SK-N-SH treated with all-trans-retinoic acid at 6 μM for 48 hours (cell line): ENCODE measurements around the gene PCIF1.
"Not testable (repeated sequence)": the region's sequence is repeated elsewhere in the genome, so short reads cannot be mapped to it uniquely, and the experiment has no call there.

Experiments used
- ATAC-seq: fragments of 200-7000 bp; cut with Tn5 transposase; 3 replicates; pipeline ENCODE4 v1.9.1; 2020; ENCODE audit warnings: mild to moderate bottlenecking, moderate library complexity
- BACH2 ChIP-seq: fragments of 250-450 bp; sonication (Bioruptor Pico); IDR thresholded peaks from 2 replicates; pipeline ENCODE4 v1.9.0; 2021; ENCODE audit warnings: mild to moderate bottlenecking, borderline replicate concordance
- ESRRG ChIP-seq: fragments of 250-450 bp; sonication (Bioruptor Pico); IDR thresholded peaks from 2 replicates; pipeline ENCODE4 v1.6.1; 2021; ENCODE audit warnings: mild to moderate bottlenecking
- GLIS3 ChIP-seq: fragments of 250-450 bp; sonication (Bioruptor Pico); IDR thresholded peaks from 2 replicates; pipeline ENCODE4 v1.5.0; 2020; ENCODE audit warnings: mild to moderate bottlenecking, moderate library complexity
- ISL1 ChIP-seq: fragments of 250-450 bp; sonication (Bioruptor Pico); IDR thresholded peaks from 2 replicates; pipeline ENCODE4 v2.1.2; 2022; ENCODE audit warnings: mild to moderate bottlenecking, moderate library complexity
- OSR1 ChIP-seq: fragments of 250-450 bp; sonication (Bioruptor Pico); IDR thresholded peaks from 2 replicates; pipeline ENCODE4 v1.8.0; 2022; ENCODE audit warnings: moderate library complexity, mild to moderate bottlenecking, inconsistent platforms
- RARB ChIP-seq: fragments of 250-450 bp; sonication (Bioruptor Pico); IDR thresholded peaks from 2 replicates; pipeline ENCODE4 v1.8.0; 2021; ENCODE audit warnings: mild to moderate bottlenecking, moderate library complexity
- SNAI2 ChIP-seq: fragments of 250-450 bp; sonication (Bioruptor Pico); IDR thresholded peaks from 2 replicates; pipeline ENCODE4 v1.5.0; 2020; ENCODE audit warnings: mild to moderate bottlenecking, moderate library complexity
- TOX ChIP-seq: fragments of 250-450 bp; sonication (Bioruptor Pico); IDR thresholded peaks from 2 replicates; pipeline ENCODE4 v1.8.0; 2021; ENCODE audit warnings: mild to moderate bottlenecking, moderate library complexity, borderline replicate concordance
- ZC3H10 ChIP-seq: fragments of 250-450 bp; sonication (Bioruptor Pico); IDR thresholded peaks from 2 replicates; pipeline ENCODE4 v1.5.1; 2021; ENCODE audit warnings: mild to moderate bottlenecking, moderate library complexity
- ZFP3 ChIP-seq: fragments of 250-450 bp; sonication (Bioruptor Pico); IDR thresholded peaks from 2 replicates; pipeline ENCODE4 v1.5.0; 2020; ENCODE audit warnings: mild to moderate bottlenecking, moderate library complexity
- ZFP30 ChIP-seq: fragments of 450-650 bp; formaldehyde crosslinking; IDR thresholded peaks from 2 replicates; pipeline ENCODE4 v1.5.0; 2022; ENCODE audit warnings: mild to moderate bottlenecking, moderate library complexity
- ZNF565 ChIP-seq: fragments of 450-650 bp; formaldehyde crosslinking; conservative IDR thresholded peaks from 2 replicates; pipeline ENCODE4 v1.5.0; 2020; ENCODE audit warnings: low read depth, mild to moderate bottlenecking, moderate library complexity
- ZNF70 ChIP-seq: fragments of 450-650 bp; formaldehyde crosslinking; IDR thresholded peaks from 2 replicates; pipeline ENCODE4 v1.5.0; 2020; ENCODE audit warnings: mild to moderate bottlenecking, moderate library complexity
- ZNF8 ChIP-seq: fragments of 450-650 bp; formaldehyde crosslinking; IDR thresholded peaks from 2 replicates; pipeline ENCODE4 v1.5.0; 2020; ENCODE audit warnings: mild to moderate bottlenecking, moderate library complexity
- TF ChIP-seq, protein P1 (sequence below): fragments of 250-450 bp; sonication (Bioruptor Pico); IDR thresholded peaks from 2 replicates; pipeline ENCODE4 v1.5.1; 2021; ENCODE audit warnings: mild to moderate bottlenecking, moderate library complexity
- TF ChIP-seq, protein P2 (sequence below): fragments of 250-450 bp; sonication (Bioruptor Pico); IDR thresholded peaks from 2 replicates; pipeline ENCODE4 v1.5.0; 2020; ENCODE audit warnings: mild to moderate bottlenecking, moderate library complexity
- TF ChIP-seq, protein P3 (sequence below): fragments of 250-450 bp; sonication (Bioruptor Pico); IDR thresholded peaks from 2 replicates; pipeline ENCODE4 v1.5.1; 2020; ENCODE audit warnings: low read depth, mild to moderate bottlenecking, moderate library complexity
- TF ChIP-seq, protein P4 (sequence below): fragments of 250-450 bp; sonication (Bioruptor Pico); IDR thresholded peaks from 2 replicates; pipeline ENCODE4 v1.8.0; 2020; ENCODE audit warnings: mild to moderate bottlenecking, moderate library complexity, borderline replicate concordance
- TF ChIP-seq, protein P5 (sequence below): fragments of 250-450 bp; sonication (Bioruptor Pico); IDR thresholded peaks from 2 replicates; pipeline ENCODE4 v1.8.0; 2021; ENCODE audit warnings: low read depth, mild to moderate bottlenecking, moderate library complexity, borderline replicate concordance

The PCIF1 gene

DNA sequence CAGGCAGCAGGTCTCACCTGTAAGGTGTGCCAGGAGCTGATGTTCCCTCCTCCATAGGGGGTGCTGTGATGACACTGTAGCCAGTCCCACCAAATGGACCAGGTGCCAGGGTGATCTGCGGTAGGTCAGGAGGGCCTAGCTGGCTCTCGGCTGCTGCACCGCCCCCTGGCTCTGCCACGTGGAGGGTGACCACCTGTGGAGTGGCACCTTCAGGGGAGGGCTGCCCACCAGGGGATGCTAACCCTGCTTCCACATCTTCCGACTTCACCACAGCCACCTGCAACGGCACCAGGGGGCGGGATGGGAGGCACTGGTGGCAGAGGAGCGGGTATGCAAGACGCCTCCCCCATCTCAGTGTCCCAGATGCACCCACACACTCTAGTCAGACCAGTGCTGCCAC is 19.2 kb downstream of the PCIF1 start (continued):
- TF ChIP-seq, protein P1, sequence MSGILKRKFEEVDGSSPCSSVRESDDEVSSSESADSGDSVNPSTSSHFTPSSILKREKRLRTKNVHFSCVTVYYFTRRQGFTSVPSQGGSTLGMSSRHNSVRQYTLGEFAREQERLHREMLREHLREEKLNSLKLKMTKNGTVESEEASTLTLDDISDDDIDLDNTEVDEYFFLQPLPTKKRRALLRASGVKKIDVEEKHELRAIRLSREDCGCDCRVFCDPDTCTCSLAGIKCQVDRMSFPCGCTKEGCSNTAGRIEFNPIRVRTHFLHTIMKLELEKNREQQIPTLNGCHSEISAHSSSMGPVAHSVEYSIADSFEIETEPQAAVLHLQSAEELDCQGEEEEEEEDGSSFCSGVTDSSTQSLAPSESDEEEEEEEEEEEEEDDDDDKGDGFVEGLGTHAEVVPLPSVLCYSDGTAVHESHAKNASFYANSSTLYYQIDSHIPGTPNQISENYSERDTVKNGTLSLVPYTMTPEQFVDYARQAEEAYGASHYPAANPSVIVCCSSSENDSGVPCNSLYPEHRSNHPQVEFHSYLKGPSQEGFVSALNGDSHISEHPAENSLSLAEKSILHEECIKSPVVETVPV (CRISPR knock-in tag): no peak
- no peak for TF ChIP-seq ZFP3

DNA sequence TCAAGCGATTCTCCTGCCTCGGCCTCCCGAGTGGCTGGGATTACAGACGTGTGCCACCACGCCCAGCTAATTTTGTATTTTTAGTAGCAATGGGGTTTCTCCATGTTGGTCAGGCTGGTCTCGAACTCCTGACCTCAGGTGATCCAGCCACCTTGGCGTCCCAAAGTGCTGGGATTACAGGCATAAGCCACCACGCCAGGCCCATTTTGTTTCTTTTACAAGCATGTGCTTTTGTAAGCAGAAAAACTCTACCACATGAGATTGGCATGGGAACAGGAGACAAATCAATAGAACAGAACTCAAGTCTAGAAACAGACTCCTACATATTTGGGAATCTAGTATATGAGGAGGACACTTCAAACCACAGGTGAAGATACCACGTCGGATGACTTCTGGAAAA is 21.8 kb downstream of the PCIF1 start:
- not testable (repeated sequence) for ATAC-seq

DNA sequence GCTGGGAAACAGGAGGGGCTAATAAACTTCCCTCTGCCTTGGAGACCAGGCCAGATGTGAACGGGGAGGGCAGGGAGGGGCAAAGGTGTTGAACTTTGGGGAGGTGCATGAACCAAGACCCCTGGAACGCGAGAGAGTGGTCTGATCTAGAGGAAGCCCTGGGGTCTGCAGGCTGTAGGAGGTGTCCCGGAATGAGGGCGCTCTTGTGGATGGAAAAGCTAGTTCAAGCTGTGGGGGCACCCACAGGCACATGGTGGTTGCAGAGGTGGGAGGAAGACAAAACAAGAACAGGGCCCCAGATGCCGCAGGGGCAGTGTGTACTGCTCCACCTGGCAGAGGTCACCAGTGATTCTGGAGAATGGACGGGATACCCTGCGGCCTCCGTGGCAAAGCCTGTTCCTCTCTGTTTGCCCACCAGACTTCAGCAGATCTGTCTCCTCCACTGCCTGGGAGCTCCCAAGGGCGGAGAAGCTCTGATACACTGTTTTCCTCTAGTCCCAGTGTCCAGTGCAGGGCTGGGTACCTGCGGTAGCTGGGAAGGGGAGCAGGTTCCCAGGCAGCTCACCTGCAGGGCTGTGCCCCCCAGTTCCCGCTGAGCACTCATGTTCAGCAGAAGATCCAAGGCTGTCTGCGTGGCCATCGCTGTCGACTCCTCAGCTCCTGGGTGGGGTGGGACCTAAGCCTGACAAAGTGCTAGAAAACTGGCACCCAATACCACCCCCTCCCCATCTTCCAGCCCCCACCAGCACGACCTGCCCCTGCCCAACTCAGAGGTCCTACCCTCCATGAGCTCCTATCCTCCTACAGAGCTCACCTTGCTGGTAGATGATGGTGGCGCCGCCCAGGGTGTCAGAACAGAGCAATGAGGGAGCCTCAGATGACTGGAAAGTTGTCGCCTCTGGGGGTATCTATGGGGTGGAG is 22.8 kb downstream of the PCIF1 start:
- ATAC-seq: no peak
- TF ChIP-seq, protein P2, sequence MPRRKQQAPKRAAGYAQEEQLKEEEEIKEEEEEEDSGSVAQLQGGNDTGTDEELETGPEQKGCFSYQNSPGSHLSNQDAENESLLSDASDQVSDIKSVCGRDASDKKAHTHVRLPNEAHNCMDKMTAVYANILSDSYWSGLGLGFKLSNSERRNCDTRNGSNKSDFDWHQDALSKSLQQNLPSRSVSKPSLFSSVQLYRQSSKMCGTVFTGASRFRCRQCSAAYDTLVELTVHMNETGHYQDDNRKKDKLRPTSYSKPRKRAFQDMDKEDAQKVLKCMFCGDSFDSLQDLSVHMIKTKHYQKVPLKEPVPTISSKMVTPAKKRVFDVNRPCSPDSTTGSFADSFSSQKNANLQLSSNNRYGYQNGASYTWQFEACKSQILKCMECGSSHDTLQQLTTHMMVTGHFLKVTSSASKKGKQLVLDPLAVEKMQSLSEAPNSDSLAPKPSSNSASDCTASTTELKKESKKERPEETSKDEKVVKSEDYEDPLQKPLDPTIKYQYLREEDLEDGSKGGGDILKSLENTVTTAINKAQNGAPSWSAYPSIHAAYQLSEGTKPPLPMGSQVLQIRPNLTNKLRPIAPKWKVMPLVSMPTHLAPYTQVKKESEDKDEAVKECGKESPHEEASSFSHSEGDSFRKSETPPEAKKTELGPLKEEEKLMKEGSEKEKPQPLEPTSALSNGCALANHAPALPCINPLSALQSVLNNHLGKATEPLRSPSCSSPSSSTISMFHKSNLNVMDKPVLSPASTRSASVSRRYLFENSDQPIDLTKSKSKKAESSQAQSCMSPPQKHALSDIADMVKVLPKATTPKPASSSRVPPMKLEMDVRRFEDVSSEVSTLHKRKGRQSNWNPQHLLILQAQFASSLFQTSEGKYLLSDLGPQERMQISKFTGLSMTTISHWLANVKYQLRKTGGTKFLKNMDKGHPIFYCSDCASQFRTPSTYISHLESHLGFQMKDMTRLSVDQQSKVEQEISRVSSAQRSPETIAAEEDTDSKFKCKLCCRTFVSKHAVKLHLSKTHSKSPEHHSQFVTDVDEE (CRISPR knock-in tag): no peak
- TF ChIP-seq BACH2 (CRISPR knock-in tag) (no peak), TOX (CRISPR knock-in tag) (no peak), ESRRG (CRISPR knock-in tag) (no peak), ISL1 (no peak), RARB (CRISPR knock-in tag) (no peak), ZNF70 (CRISPR knock-in tag) (no peak), ZC3H10 (no peak), ZNF565 (CRISPR knock-in tag) (no peak), GLIS3 (no peak), ZNF8 (CRISPR knock-in tag) (no peak), OSR1 (CRISPR knock-in tag) (no peak), ZFP30 (CRISPR knock-in tag) (no peak), ZFP3 (no peak), SNAI2 (CRISPR knock-in tag) (no peak)
- TF ChIP-seq, protein P3, sequence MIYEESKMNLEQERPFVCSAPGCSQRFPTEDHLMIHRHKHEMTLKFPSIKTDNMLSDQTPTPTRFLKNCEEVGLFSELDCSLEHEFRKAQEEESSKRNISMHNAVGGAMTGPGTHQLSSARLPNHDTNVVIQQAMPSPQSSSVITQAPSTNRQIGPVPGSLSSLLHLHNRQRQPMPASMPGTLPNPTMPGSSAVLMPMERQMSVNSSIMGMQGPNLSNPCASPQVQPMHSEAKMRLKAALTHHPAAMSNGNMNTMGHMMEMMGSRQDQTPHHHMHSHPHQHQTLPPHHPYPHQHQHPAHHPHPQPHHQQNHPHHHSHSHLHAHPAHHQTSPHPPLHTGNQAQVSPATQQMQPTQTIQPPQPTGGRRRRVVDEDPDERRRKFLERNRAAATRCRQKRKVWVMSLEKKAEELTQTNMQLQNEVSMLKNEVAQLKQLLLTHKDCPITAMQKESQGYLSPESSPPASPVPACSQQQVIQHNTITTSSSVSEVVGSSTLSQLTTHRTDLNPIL (CRISPR knock-in tag): no peak
- TF ChIP-seq, protein P4, sequence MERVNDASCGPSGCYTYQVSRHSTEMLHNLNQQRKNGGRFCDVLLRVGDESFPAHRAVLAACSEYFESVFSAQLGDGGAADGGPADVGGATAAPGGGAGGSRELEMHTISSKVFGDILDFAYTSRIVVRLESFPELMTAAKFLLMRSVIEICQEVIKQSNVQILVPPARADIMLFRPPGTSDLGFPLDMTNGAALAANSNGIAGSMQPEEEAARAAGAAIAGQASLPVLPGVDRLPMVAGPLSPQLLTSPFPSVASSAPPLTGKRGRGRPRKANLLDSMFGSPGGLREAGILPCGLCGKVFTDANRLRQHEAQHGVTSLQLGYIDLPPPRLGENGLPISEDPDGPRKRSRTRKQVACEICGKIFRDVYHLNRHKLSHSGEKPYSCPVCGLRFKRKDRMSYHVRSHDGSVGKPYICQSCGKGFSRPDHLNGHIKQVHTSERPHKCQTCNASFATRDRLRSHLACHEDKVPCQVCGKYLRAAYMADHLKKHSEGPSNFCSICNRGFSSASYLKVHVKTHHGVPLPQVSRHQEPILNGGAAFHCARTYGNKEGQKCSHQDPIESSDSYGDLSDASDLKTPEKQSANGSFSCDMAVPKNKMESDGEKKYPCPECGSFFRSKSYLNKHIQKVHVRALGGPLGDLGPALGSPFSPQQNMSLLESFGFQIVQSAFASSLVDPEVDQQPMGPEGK (CRISPR knock-in tag): no peak
- TF ChIP-seq, protein P5, sequence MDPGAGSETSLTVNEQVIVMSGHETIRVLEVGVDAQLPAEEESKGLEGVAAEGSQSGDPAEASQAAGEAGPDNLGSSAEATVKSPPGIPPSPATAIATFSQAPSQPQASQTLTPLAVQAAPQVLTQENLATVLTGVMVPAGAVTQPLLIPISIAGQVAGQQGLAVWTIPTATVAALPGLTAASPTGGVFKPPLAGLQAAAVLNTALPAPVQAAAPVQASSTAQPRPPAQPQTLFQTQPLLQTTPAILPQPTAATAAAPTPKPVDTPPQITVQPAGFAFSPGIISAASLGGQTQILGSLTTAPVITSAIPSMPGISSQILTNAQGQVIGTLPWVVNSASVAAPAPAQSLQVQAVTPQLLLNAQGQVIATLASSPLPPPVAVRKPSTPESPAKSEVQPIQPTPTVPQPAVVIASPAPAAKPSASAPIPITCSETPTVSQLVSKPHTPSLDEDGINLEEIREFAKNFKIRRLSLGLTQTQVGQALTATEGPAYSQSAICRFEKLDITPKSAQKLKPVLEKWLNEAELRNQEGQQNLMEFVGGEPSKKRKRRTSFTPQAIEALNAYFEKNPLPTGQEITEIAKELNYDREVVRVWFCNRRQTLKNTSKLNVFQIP (CRISPR knock-in tag): no peak
- TF ChIP-seq, protein P1 (CRISPR knock-in tag): no peak
